NCI-H226 (cell line): Measurements from ENCODE around the gene OR2A14.
"Not testable (repeated sequence)": the region's sequence is repeated elsewhere in the genome, so short reads cannot be mapped to it uniquely, and the experiment has no call there.

ENCODE experiments used
- DNase-seq: peaks from one replicate; pipeline ENCODE4 v3.0.0-alpha.2; 2015

The OR2A14 gene

GRCh38 chr7:144122876-144123275 lies at the start of gene OR2A14:
OR2A14 (plus strand) TSS chr7:144123176; CDS start chr7:144129113, 5,937 bp downstream.
- no peak for DNase-seq

- DNase-seq = no peak
These were observed 48.6 kb upstream of the OR2A14 start for GRCh38 chr7:144074374-144074773.

- DNase-seq = no peak
These were observed 37.0 kb upstream of the OR2A14 start, which contains the start of gene OR2A12 for GRCh38 chr7:144085978-144086377. OR2A12 (plus strand) TSS chr7:144086278; CDS start chr7:144095108, 8,830 bp downstream.

GRCh38 chr7:144086730-144087129 lies 36.2 kb upstream of the OR2A14 start:
- no peak for DNase-seq

GRCh38 chr7:144087230-144087629 lies 35.7 kb upstream of the OR2A14 start:
- no peak for DNase-seq

GRCh38 chr7:144090667-144091066 lies 32.3 kb upstream of the OR2A14 start:
- DNase-seq = no peak

- DNase-seq = no peak
These were observed 24.2 kb upstream of the OR2A14 start for GRCh38 chr7:144098776-144099175.

- no peak for DNase-seq
These were observed 22.4 kb upstream of the OR2A14 start for GRCh38 chr7:144100607-144101006.

- no peak for DNase-seq
These were observed 20.9 kb upstream of the OR2A14 start for GRCh38 chr7:144102041-144102440.

GRCh38 chr7:144105211-144105610 lies 17.8 kb upstream of the OR2A14 start:
- no peak for DNase-seq

- DNase-seq = no peak
These were observed 13.7 kb upstream of the OR2A14 start, which contains the start of gene OR2A2 for GRCh38 chr7:144109283-144109682. OR2A2 (plus strand) TSS chr7:144109583; CDS start chr7:144109583, 0 bp downstream.

GRCh38 chr7:144110272-144110671 lies 12.7 kb upstream of the OR2A14 start:
- no peak for DNase-seq

- no peak for DNase-seq
These were observed 9.3 kb upstream of the OR2A14 start for GRCh38 chr7:144113651-144114050.

GRCh38 chr7:144118341-144118740 lies 4.6 kb upstream of the OR2A14 start:
- no peak for DNase-seq

- peak; percentile 69 for DNase-seq
These were observed 4.8 kb downstream of the OR2A14 start for GRCh38 chr7:144127714-144128334.

GRCh38 chr7:144129601-144130000 lies 6.6 kb downstream of the OR2A14 start:
- DNase-seq = not testable (repeated sequence)

- DNase-seq = no peak
These were observed 7.8 kb downstream of the OR2A14 start for GRCh38 chr7:144130730-144131129.

GRCh38 chr7:144132262-144132661 lies 9.3 kb downstream of the OR2A14 start:
- no peak for DNase-seq

GRCh38 chr7:144133307-144133706 lies 10.3 kb downstream of the OR2A14 start:
- no peak for DNase-seq

- no peak for DNase-seq
These were observed 11.1 kb downstream of the OR2A14 start for GRCh38 chr7:144134116-144134515.

- DNase-seq = no peak
These were observed 14.5 kb downstream of the OR2A14 start for GRCh38 chr7:144137501-144137900.

- DNase-seq = no peak
These were observed 19.2 kb downstream of the OR2A14 start for GRCh38 chr7:144142187-144142586.

- no peak for DNase-seq
These were observed 21.4 kb downstream of the OR2A14 start for GRCh38 chr7:144144426-144144825.

- no peak for DNase-seq
These were observed 25.4 kb downstream of the OR2A14 start for GRCh38 chr7:144148224-144148827.

- DNase-seq = no peak
These were observed 35.9 kb downstream of the OR2A14 start for GRCh38 chr7:144158861-144159260.
